SK-N-SH (cell line): ENCODE results near the gene ZFHX3. TPM values are rescaled to one million over a fixed set of nuclear protein-coding genes. Genes with fewer than 3 reads are reported as not detected.
A peak's percentile ranks its signal among the peaks of the same experiment; 100 is the strongest.

Source experiments
- CTCF ChIA-PET: fragments of 300-600, 350-600 bp; formaldehyde crosslinking; extraction: SDS; loops from one replicate; lab custom pipeline; 2021; lab: Yijun Ruan, JAX
- POLR2A ChIA-PET: fragments of 350-600 bp; sonication (Branson Sonifier 250); formaldehyde crosslinking; extraction: SDS; loops from one replicate; lab custom pipeline; 2020; ENCODE audit warnings: antibody characterized with exemption, inconsistent platforms; lab: Yijun Ruan, JAX
- DNase-seq: peaks from one replicate; pipeline ENCODE4 v3.0.0; 2012
- H2AFZ ChIP-seq: fragments of 200-600 bp; sonication (generic); 2 replicates; pipeline ENCODE4 v1.8.1; 2016; ENCODE audit warnings: antibody characterized with exemption, mild to moderate bottlenecking, low read depth
- H3F3A ChIP-seq: fragments of 200-600 bp; sonication (generic); replicated peaks from 2 replicates; pipeline ENCODE3; 2016; ENCODE audit warnings: antibody characterized with exemption, mild to moderate bottlenecking; ENCODE audit not compliant: insufficient read depth
- H3K27ac ChIP-seq, 2 experiments: fragments of 200-500 bp in 1 of 2; fragments of 200-600 bp in 1 of 2; sonication (Bioruptor generic) in 1 of 2; sonication (generic), shearing (Covaris generic) in 1 of 2; 2 replicates each; pipeline versions ENCODE4 v1.5.1 to v1.6.1; 2014 to 2016; ENCODE audit warnings: low read depth in 2 of 2, inconsistent platforms in 1 of 2, low read length in 1 of 2, mild to moderate bottlenecking in 1 of 2, mixed read lengths in 1 of 2
- H3K27me3 ChIP-seq: fragments of 200-600 bp; sonication (generic), shearing (Covaris generic); 2 replicates; pipeline ENCODE4 v1.6.1; 2016; ENCODE audit warnings: mixed run types; ENCODE audit not compliant: insufficient read depth
- H3K36me3 ChIP-seq, 2 experiments: fragments of 200-500 bp in 1 of 2; fragments of 200-600 bp in 1 of 2; sonication (Bioruptor generic) in 1 of 2; sonication (generic) in 1 of 2; replicated peaks in 1 of 2; 2 replicates each; pipeline versions ENCODE3 to v1.5.1; 2014 to 2016; ENCODE audit warnings: low read length in 1 of 2, mild to moderate bottlenecking in 1 of 2; ENCODE audit not compliant: insufficient read depth in 2 of 2, control insufficient read depth in 1 of 2
- H3K4me1 ChIP-seq, 2 experiments: fragments of 200-500 bp in 1 of 2; fragments of 200-600 bp in 1 of 2; sonication (Bioruptor generic) in 1 of 2; sonication (generic), shearing (Covaris generic) in 1 of 2; 2 replicates each; pipeline versions ENCODE4 v1.5.1 to v1.6.1; 2014 to 2016; ENCODE audit warnings: low read depth in 1 of 2, low read length in 1 of 2, mixed run types in 1 of 2; ENCODE audit not compliant: insufficient read depth in 2 of 2, control insufficient read depth in 1 of 2
- H3K4me2 ChIP-seq: fragments of 200-600 bp; sonication (generic), shearing (Covaris generic); 2 replicates; pipeline ENCODE4 v1.6.1; 2017; ENCODE audit warnings: mixed run types
- H3K4me3 ChIP-seq, 2 experiments: fragments of 200-500 bp in 1 of 2; fragments of 200-600 bp in 1 of 2; sonication (Bioruptor generic) in 1 of 2; sonication (generic), shearing (Covaris generic) in 1 of 2; 2 replicates each; pipeline versions ENCODE4 v1.5.1 to v1.8.1; 2014 to 2016; ENCODE audit warnings: low read depth in 2 of 2, inconsistent platforms in 1 of 2, low read length in 1 of 2, mild to moderate bottlenecking in 1 of 2, mixed read lengths in 1 of 2, moderate library complexity in 1 of 2
- H3K79me2 ChIP-seq: fragments of 200-600 bp; sonication (generic); 2 replicates; pipeline ENCODE4 v1.8.1; 2017; ENCODE audit warnings: mild to moderate bottlenecking; ENCODE audit not compliant: insufficient read depth
- H3K9ac ChIP-seq: fragments of 200-600 bp; sonication (generic); 2 replicates; pipeline ENCODE4 v1.6.1; 2017; ENCODE audit warnings: mixed run types
- H3K9me2 ChIP-seq: fragments of 200-600 bp; sonication (generic); 2 replicates; pipeline ENCODE4 v1.6.1; 2017; ENCODE audit warnings: mixed run types
- H3K9me3 ChIP-seq: fragments of 200-600 bp; sonication (generic); 2 replicates; pipeline ENCODE4 v1.6.1; 2017; ENCODE audit warnings: mixed run types, mild to moderate bottlenecking, moderate library complexity
- H4K20me1 ChIP-seq: fragments of 200-600 bp; sonication (generic); 2 replicates; pipeline ENCODE4 v1.6.1; 2017; ENCODE audit warnings: mild to moderate bottlenecking, mixed run types; ENCODE audit not compliant: insufficient read depth
- CHD2 ChIP-seq: fragments of 150-350 bp; IDR thresholded peaks from 2 replicates; pipeline ENCODE4 v1.6.1; 2018; ENCODE audit warnings: low read length; ENCODE audit not compliant: partially characterized antibody
- EP300 ChIP-seq, 2 experiments: IDR thresholded peaks; 2 replicates each; pipeline versions ENCODE4 v1.4.0 to v1.6.1; 2012; ENCODE audit warnings: borderline replicate concordance in 1 of 2, low read depth in 1 of 2, low read length in 1 of 2
- FOXJ3 ChIP-seq: sonication (generic); formaldehyde crosslinking; IDR thresholded peaks from 2 replicates; pipeline ENCODE4 v1.5.1; 2020; ENCODE audit warnings: mild to moderate bottlenecking, missing genetic modification reagents
- GATA2 ChIP-seq: sonication (generic); formaldehyde crosslinking; IDR thresholded peaks from 2 replicates; pipeline ENCODE4 v1.5.0; 2020; ENCODE audit warnings: mild to moderate bottlenecking, missing genetic modification reagents
- IRF3 ChIP-seq: fragments of 150-350 bp; IDR thresholded peaks from 2 replicates; pipeline ENCODE4 v1.6.1; 2016; ENCODE audit warnings: mild to moderate bottlenecking, low read depth, low read length
- JUND ChIP-seq: IDR thresholded peaks from 2 replicates; pipeline ENCODE4 v1.4.0; 2012
- MAX ChIP-seq: IDR thresholded peaks from 2 replicates; pipeline ENCODE4 v1.4.0; 2012; ENCODE audit warnings: low read depth
- MXI1 ChIP-seq: IDR thresholded peaks from 2 replicates; pipeline ENCODE4 v1.6.1; 2012; ENCODE audit warnings: mild to moderate bottlenecking, low read depth, low read length, improper control_type of control experiment
- NRF1 ChIP-seq: IDR thresholded peaks from 2 replicates; pipeline ENCODE4 v1.6.1; 2012; ENCODE audit warnings: low read depth, mild to moderate bottlenecking, low read length
- PBX3 ChIP-seq: IDR thresholded peaks from 2 replicates; pipeline ENCODE4; 2012
- POLR2AphosphoS5 ChIP-seq: IDR thresholded peaks from 2 replicates; pipeline ENCODE4 v1.6.1; 2012; ENCODE audit warnings: low read depth, low read length
- RCOR1 ChIP-seq: fragments of 150-350 bp; IDR thresholded peaks from 2 replicates; pipeline ENCODE4 v1.6.1; 2017; ENCODE audit warnings: antibody characterized with exemption, low read length
- RXRA ChIP-seq: IDR thresholded peaks from 2 replicates; pipeline ENCODE4 v1.4.0; 2012; ENCODE audit warnings: low read depth, mild to moderate bottlenecking, borderline replicate concordance
- SIN3A ChIP-seq: IDR thresholded peaks from 2 replicates; pipeline ENCODE4 v1.6.1; 2012; ENCODE audit warnings: low read depth, mild to moderate bottlenecking, low read length, moderate library complexity, borderline replicate concordance
- SMC3 ChIP-seq: IDR thresholded peaks from 2 replicates; pipeline ENCODE4 v1.6.1; 2012; ENCODE audit warnings: low read depth, low read length, improper control_type of control experiment
- TAF1 ChIP-seq: IDR thresholded peaks from 2 replicates; pipeline ENCODE4 v1.6.1; 2012; ENCODE audit warnings: low read depth, mild to moderate bottlenecking, low read length, moderate library complexity, borderline replicate concordance
- TCF12 ChIP-seq: IDR thresholded peaks from 2 replicates; pipeline ENCODE4 v1.4.0; 2012
- TEAD4 ChIP-seq: IDR thresholded peaks from 2 replicates; pipeline ENCODE4 v1.4.0; 2012; ENCODE audit warnings: mild to moderate bottlenecking, borderline replicate concordance; ENCODE audit not compliant: insufficient read depth
- YY1 ChIP-seq: IDR thresholded peaks from 2 replicates; pipeline ENCODE4 v1.4.0; 2012; ENCODE audit warnings: low read depth, mild to moderate bottlenecking
- WGBS: methylation state at CpG from one replicate; pipeline ENCODE4 v1.1.6; 2017; ENCODE audit warnings: low lambda C conversion rate; 5-methylcytosine and 5-hydroxymethylcytosine counted together
- polyA plus RNA-seq, 3 experiments: library from polyadenylated mRNA; depleted of rRNA; stranded (reverse); fragments of >200 nt; gene quantifications; 2 replicates each; pipeline ENCODE4 v1.2.3, GENCODE V29; 2012
- TF ChIP-seq, protein P1 (sequence below): IDR thresholded peaks from 2 replicates; pipeline ENCODE4 v1.4.0; 2012; ENCODE audit warnings: low read depth, borderline replicate concordance
- TF ChIP-seq, protein P2 (sequence below): fragments of 200-600 bp; sonication (generic); IDR thresholded peaks from 2 replicates; pipeline ENCODE4 v1.6.1; 2017; ENCODE audit warnings: antibody characterized with exemption, mild to moderate bottlenecking, moderate library complexity

The ZFHX3 gene
- polyA plus RNA-seq, 1 of the 3 experiments (the other 2 are of a cell fraction) = 2.0 TPM

GRCh38 chr16:72992142-72992601 is 55.8 kb downstream of the ZFHX3 start:
- peak overlapping the region in 1 of 2 experiments; percentile 95; a peak in 2 of 4 replicates for H3K27ac ChIP-seq
- H3K9me3 ChIP-seq = no peaks in the 10 kb centered on the region
- peaks cover 18% of the 10 kb centered on the region; the same call in 1 of the 2 replicates for H4K20me1 ChIP-seq
- 76% methylated on average over 6 of the region's 6 CpGs for WGBS
- peaks cover 39 to 41% of the 10 kb centered on the region in 2 experiments; a peak in 3 of 4 replicates for H3K4me1 ChIP-seq
- H3K4me2 ChIP-seq = no peak overlapping the region; the same call in 1 of the 2 replicates
- H3K9ac ChIP-seq = 0 out of 2 replicates have a peak overlapping the region, but pooled peaks have one; percentile 14
- peaks cover 89% of the 10 kb centered on the region for H3K79me2 ChIP-seq
- DNase-seq = peak; percentile 37
- CTCF ChIA-PET = no interaction called here
- H3K36me3 ChIP-seq = no peaks in the 10 kb centered on the region
- H3K27me3 ChIP-seq = no peaks in the 10 kb centered on the region
- no peak overlapping the region for H3K4me3 ChIP-seq
- no peaks in the 10 kb centered on the region for H3K9me2 ChIP-seq
- POLR2A ChIA-PET = no interaction called here
- H2AFZ ChIP-seq = no peak overlapping the region
- peak; percentile 25 for TF ChIP-seq CHD2
- TF ChIP-seq GATA2 = no peak
- TF ChIP-seq NRF1 = no peak
- H3F3A ChIP-seq = peaks cover 29% of the 10 kb centered on the region

DNA sequence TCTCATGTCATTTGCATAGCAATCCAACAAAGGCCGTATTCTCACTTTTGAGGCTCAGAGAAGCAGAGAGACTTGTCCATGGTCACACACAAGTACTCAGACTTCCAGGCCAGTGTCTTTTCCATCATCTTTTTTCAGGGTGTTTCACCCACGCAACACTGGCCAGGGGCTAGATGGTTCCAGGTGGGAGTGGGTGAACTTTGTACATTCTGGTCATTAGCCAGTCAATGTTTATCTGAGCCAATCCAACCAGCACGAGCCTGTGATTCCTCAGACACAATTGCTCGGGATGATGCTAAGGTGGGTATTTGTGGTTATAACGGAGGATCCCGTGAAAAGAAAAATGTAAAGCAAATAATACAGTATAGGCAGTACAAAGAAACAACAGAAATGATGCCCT is 56.3 kb downstream of the ZFHX3 start:
- Histone ChIP-seq H3K9me2 (no peaks in the 10 kb centered on the region), H2AFZ (no peak overlapping the region)
- WGBS = 95% methylated on average over 6 of the region's 6 CpGs
- no peak for TF ChIP-seq TEAD4
- no peak for TF ChIP-seq CHD2
- no peak for TF ChIP-seq PBX3
- TF ChIP-seq GATA2 = no peak
- no peak for TF ChIP-seq SMC3
- no peak for TF ChIP-seq YY1
- no peak for TF ChIP-seq SIN3A
- TF ChIP-seq, protein P1, sequence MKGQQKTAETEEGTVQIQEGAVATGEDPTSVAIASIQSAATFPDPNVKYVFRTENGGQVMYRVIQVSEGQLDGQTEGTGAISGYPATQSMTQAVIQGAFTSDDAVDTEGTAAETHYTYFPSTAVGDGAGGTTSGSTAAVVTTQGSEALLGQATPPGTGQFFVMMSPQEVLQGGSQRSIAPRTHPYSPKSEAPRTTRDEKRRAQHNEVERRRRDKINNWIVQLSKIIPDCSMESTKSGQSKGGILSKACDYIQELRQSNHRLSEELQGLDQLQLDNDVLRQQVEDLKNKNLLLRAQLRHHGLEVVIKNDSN = no peak
- no peak for TF ChIP-seq MAX
- TF ChIP-seq, protein P2, sequence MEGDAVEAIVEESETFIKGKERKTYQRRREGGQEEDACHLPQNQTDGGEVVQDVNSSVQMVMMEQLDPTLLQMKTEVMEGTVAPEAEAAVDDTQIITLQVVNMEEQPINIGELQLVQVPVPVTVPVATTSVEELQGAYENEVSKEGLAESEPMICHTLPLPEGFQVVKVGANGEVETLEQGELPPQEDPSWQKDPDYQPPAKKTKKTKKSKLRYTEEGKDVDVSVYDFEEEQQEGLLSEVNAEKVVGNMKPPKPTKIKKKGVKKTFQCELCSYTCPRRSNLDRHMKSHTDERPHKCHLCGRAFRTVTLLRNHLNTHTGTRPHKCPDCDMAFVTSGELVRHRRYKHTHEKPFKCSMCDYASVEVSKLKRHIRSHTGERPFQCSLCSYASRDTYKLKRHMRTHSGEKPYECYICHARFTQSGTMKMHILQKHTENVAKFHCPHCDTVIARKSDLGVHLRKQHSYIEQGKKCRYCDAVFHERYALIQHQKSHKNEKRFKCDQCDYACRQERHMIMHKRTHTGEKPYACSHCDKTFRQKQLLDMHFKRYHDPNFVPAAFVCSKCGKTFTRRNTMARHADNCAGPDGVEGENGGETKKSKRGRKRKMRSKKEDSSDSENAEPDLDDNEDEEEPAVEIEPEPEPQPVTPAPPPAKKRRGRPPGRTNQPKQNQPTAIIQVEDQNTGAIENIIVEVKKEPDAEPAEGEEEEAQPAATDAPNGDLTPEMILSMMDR = no peak
- no peak for TF ChIP-seq RCOR1
- no peak for TF ChIP-seq IRF3
- TF ChIP-seq TAF1 = no peak
- TF ChIP-seq RXRA = no peak
- no peak for TF ChIP-seq MXI1
- no peak for TF ChIP-seq FOXJ3 (CRISPR knock-in tag)
- TF ChIP-seq EP300 (IDR thresholded peaks at IDR 0.05; ENCODE audit: borderline replicate concordance in 1 of 2, low read depth in 1 of 2, low read length in 1 of 2) = no peak
- TF ChIP-seq JUND = no peak
- TF ChIP-seq TCF12 = no peak
- no peak for TF ChIP-seq POLR2AphosphoS5
- TF ChIP-seq, all 33 proteins: peak for 0
- ChIA-PET POLR2A (no interaction called here), CTCF (no interaction called here)
- Histone ChIP-seq H3F3A (peaks cover 29% of the 10 kb centered on the region), H3K27me3 (no peaks in the 10 kb centered on the region), H4K20me1 (peaks cover 15% of the 10 kb centered on the region; the same call in 1 of the 2 replicates), H3K4me3 (no peak overlapping the region), H3K79me2 (peaks cover 89% of the 10 kb centered on the region), H3K4me1 (peaks cover 38 to 41% of the 10 kb centered on the region in 2 experiments; a peak in 3 of 4 replicates), H3K9ac (peak overlapping the region; percentile 14; the same call in 1 of the 2 replicates), H3K27ac (peak overlapping the region in 1 of 2 experiments; percentile 95; a peak in 3 of 4 replicates), H3K9me3 (no peaks in the 10 kb centered on the region), H3K4me2 (no peak overlapping the region; the same call in 1 of the 2 replicates), H3K36me3 (no peaks in the 10 kb centered on the region)
- no peak for DNase-seq
